NCI-H128 (cell line): ENCODE data around the gene PAQR6.
"Not testable (repeated sequence)": the region's sequence is repeated elsewhere in the genome, so short reads cannot be mapped to it uniquely, and the experiment has no call there.

Experiments used
- DNase-seq: peaks from one replicate; lab custom pipeline; 2025; ENCODE audit not compliant: unreplicated experiment; lab: John Stamatoyannopoulos, UW

Gene PAQR6

DNA sequence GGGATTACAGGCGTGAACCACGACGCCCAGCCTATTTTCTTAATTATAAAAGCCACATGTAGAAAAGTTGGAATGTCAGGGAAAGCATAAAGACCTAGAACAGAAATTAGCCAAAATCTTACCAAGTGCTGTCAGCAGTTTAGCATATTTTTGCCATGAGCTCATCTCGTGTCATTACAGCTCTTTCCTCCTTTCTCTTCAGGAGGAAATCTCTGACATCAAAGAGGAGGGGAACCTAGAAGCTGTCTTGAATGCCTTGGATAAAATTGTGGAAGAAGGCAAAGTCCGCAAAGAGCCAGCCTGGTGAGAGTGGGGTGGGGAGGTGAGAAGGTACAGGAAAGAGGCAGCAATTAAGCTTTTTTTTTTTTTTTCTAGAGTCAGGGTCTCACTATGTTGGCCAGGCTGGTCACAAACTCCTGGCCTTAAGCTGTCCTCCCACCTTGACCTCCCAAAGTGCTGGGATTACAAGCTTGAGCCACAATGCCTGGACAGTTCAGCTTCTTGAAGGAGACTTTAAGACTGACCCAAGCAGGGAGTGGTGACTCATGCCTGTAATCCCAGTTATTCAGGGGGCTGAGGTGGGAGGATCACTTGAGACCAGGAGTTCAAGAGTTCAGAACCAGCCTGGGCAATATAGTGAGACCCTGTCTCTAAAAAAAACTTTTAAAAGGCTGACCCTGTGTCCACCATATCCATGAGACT, 14.3 kb downstream of the PAQR6 start:
- DNase-seq = no peak

DNA sequence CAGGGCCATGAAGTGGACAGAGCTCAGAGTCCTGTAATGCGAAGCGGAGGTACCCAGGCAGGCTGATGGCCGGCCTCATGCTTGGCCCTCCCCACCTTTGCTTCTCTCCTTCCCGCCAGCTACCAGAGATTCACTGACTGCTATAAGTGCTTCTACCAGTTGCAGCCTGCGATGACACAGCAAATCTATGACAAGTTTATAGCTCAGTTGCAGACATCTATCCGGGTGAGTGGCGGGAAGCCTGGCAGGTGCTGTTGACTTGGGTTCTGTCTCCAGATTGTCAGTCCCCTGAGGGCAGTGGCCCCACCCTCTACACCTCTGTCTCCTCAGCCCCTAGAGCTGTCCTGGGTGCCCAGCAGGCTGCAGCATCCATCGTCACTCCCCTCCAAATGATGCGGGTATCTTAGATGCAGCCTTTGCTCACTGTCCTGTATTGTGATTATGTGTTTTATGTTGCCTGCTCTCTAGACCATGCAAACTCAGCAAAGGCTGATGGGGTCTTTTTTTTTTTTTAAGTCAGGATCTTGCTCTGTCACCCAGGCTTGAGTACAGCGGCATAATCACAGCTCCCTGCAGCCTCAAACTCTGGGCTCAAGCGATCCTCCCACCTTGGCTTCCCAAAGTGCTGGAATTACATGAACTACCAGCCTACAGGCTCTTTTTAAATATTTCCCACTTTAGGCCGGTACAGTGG, 15.5 kb downstream of the PAQR6 start:
- no peak for DNase-seq

DNA sequence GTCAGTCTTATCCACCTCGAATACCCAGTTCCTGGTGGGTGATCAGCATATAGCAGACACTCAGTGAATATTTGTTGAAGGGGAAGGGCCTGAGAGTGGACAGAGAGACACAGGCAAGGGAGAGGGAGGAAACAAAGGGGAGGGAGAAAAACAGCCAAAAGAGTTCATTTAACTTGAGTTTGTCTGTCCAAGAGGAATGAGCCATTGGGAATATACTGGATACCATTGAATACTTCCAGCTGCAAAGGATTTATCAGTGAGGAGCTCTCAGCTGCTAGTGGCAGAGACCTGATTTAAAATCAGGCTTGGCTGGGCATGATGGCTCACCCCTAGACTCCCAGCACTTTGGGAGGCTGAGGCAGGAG, 17.4 kb downstream of the PAQR6 start:
- DNase-seq = no peak

DNA sequence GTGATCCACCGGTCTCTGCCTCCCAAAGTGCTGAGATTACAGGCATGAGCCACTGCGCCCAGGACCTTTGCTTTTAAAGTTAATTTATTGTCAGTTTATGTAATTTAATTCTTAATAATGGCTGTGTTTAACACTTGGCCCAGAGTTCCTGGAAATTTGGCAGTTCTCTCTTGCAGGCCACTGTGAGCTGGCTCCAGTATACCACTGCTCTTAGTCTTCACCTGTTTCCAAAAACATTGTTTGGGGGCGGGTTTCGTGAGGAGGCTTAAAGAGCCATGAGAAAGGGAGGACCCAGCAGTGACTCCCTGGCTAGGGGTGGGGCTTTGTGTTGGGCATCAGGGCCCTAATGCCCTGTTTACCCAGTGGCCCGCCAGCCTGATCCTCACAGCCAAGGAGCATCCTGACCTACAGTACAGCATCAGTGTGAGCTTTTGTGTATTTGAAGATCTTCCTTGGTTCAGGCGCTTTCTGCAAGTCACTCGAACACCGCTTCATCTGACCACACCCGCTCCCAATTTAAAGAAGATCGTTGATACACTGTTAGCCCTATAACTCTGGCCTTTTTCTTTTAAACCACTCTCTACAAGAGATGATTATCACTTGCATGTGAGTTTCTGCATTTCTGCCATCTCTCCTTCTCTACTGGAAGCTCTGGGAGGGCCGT, 17.9 kb downstream of the PAQR6 start:
- no peak for DNase-seq

DNA sequence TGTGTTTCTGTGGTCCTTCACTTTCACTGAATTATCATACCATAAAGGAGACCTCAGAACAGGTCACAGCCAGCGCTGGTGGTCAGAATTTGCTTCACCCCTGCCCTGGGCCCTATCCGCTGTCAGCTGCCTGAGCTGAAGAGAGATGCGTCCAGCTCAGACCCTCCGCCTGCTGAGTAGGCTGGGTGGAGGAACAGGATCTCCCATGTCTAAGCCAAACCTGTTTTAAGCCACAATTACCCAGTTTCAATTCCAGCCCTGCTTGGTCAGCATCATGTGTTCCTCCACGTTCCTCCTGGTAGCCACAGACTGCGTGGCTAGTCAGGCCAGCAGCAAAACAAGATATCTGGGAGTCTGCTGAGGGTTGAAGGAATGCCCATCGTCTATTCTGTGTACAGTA, 19.4 kb downstream of the PAQR6 start:
- no peak for DNase-seq

DNA sequence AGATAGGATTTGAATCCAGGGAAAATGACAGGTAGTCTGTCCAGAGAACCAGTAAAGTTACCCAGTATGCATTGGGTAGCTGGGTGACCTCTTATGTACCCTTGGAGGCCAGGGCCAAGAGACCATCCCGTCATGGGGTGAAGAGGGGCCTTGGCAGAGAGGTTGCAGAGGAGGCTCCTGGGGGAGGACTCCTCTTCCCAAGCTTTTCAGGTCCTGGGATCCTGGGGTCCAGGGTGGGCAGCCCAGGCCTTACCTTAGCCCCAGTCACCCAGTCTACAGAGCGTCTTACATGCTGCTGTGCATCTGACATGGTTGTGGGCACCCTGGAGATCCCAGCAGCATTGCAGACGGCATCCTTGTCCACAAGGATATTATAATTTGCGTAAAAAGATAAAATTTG, 21.1 kb downstream of the PAQR6 start:
- no peak for DNase-seq

DNA sequence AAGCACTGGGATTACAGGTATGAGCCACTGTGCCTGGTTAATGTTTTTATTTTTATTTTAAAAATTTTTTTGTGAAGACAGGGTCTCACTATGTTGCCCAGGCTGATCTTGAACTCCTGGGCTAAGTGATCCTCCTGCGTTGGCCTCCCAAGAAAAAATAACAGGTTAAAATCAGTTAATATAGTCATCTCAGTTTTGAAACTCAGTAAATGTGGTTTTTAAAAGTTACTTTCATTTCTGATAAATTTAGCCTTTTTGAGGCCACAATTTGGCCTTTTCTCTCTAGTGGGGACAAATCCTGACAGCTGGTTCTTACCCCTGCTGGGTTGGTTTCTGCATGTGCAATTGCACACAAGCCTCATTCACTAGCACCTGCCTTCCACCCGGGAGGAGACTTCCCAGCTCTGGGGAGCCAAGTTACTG, 21.7 kb downstream of the PAQR6 start:
- DNase-seq = no peak

DNA sequence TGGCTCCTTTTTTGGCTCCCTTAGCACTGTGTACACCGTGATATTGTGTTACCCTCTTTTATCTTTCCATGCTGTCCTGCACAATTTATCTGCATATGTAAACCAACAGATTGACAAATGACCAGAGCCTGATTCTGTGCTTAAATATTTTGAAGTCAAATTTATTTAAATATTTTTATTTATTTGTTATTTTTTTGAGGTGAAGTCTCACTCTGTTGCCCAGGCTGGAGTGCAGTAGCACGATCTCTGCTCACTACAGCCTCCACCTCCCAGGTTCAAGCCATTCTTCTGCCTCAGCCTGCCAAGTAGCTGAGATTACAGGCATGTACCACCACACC, 22.2 kb downstream of the PAQR6 start:
- no peak for DNase-seq

DNA sequence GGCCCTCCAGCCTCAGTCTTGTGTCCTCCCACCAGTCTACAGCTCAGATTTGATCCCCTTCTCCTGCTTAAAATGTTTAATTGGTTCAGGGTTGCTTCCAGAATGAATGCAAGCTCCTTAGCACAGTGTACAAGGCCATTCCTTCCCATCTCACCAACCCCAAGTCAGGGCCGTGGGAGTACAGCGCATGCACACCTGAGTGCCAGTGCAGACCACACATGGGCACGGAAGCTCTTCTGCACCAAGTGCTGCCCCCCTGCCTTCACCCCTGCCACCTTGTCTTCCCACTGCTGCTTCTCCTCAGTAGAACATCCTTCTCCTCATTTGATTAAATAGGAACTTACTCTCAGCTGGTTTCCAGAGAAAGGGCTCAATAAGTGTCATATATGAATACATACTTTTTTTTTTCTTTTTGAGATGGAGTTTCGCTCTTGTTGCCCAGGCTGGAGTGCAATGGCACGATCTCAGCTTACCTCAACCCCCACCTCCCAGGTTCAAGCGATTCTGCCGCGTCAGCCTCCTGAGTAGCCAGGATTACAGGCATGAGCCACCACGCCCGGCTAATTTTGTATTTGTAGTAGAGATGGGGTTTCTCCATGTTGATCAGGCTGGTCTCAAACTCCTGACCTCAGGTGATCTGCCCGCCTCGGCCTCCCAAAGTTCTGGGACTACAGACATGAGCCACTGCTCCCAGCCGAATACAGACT, 25.7 kb downstream of the PAQR6 start:
- DNase-seq = no peak

DNA sequence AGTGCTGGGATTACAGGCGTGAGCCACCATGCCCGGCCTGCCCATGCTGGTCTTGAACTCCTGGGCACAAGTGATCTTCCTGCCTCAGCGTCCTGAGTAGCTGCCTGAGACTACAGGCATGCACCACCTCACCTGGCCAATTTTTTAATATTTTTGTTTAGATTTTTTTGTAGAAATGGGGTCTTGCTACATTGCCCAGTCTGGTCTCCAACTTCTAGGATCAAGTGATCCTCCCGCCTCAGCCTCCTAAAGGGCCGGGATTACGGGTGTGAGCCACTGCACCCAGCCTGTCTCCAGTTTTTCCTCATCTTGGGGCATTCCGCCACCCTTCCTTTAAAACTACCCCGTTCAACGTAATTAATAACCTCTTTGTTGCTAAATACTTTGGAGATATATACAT, 27.6 kb downstream of the PAQR6 start:
- no peak for DNase-seq

DNA sequence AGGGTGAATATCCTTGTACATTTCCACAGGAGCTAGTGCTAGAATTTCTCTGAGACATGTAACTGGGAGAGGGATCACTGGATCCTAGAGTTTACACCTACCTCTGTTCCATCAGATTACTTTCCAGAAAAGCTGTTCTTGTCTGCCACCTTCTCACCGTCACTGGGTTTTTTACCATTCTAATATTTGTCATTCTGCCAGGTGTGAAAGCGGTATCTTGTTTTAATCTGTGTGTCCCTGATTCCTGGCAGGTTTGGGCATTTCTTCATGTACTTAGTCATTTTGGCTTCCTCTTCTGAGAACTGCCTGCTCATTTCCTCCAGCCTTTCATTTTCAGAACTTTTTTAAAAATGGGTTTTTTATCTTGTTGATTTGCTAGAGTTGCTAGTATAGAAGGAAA, 30.0 kb downstream of the PAQR6 start:
- no peak for DNase-seq

DNA sequence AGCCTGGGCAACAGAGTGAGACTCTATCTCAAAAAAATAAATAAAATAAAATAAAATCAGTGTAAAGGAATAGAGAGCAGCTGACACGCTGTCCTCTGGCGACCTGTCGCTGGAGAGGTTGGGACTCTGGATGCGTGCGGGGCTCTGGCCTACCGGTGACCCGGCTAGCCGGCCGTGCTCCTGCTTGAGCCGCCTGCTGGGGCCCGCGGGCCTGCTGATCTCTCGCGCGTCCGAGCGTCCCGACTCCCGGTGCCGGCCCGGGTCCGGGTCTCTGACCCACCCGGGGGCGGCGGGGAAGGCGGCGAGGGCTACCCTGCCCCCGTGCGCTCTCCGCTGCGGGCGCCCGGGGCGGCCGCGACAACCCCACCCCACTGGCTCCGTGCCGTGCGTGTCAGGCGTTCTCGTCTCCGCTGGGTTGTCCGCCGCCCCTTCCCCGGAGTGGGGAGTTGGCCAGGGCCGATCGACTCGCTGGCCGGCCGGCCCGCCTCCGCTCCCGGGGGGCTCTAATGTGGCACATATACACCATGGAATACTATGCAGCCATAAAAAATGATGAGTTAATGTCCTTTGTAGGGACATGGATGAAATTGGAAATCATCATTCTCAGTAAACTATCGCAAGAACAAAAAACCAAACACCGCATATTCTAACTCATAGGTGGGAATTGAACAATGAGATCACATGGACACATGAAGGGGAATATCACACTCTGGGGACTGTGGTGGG, 31.3 kb downstream of the PAQR6 start:
- DNase-seq = not testable (repeated sequence)

DNA sequence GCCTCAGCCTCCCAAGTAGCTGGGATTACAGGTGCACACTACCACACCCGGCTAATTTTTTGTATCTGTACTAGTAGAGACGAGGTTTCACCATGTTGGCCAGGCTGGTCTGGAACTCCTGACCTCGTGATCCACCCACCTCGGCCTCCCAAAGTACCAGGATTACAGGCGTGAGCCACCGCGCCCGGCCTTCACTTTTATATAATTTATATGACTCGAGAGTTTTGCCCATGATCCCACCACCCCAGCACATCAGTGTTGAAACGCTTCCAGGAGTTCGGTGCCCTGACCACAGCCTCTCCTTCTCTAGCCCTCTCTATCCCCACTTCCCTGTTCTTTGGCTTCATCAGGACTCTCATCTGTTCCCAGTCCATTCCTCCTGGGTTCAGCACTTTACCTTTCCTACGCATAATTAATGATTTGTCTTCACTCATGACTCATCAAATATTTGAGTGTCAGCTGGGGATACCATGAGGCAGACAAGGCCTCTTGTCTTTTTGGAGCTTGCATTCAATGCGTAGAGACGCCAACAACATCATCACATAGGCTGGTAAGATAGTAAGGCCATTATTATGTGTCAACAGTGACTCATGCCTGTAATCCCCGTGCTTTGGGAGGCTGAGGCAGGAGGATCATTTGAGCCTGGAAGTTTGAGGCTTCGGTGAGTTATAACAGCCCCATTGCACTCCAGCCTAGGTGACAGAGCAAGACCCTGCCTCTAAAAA, 33.7 kb downstream of the PAQR6 start:
- DNase-seq = no peak

DNA sequence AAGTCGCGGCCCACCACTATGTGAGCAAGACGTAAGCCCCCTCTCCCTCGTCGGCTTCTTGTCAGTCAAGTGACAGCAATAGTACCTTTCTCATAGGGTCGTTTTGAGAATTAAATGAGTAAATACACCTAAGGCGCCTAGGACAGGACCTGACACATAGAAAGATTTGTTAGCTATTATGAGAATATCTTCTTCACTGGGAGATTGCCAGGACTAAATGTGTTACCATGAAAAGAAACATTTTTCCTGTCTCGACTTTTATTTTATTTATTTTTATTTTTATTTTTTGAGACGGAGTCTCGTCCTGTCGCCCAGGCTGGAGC, 34.3 kb downstream of the PAQR6 start:
- no peak for DNase-seq

DNA sequence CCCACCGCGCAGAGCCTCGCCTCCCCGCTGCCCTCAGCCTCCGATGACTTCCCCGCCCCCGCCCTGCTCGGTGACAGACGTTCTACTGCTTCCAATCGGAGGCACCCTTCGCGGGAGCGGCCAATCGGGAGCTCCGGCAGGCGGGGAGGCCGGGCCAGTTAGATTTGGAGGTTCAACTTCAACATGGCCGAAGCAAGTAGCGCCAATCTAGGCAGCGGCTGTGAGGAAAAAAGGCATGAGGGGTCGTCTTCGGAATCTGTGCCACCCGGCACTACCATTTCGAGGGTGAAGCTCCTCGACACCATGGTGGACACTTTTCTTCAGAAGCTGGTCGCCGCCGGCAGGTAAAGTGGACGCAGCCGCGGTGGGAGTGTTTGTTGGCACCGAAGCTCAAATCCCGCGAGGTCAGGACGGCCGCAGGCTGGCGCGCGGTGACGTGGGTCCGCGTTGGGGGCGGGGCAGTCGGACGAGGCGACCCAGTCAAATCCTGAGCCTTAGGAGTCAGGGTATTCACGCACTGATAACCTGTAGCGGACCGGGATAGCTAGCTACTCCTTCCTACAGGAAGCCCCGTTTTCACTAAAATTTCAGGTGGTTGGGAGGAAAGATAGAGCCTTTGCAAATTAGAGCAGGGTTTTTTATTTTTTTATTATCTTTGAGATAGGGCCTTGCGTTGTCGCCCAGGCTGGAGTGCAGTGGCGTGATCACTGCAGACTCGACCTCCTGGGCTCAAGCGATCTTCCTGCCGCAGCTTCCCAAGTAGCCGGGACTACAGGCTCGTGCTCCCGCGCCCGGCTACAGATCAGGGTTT, 34.8 kb downstream of the PAQR6 start, which contains the start of gene PMF1:
PMF1 (plus strand) TSS at position 175 of the 811 bp plus-strand sequence; CDS start at position 184, 9 bp downstream.
- peak; percentile 96 for DNase-seq

DNA sequence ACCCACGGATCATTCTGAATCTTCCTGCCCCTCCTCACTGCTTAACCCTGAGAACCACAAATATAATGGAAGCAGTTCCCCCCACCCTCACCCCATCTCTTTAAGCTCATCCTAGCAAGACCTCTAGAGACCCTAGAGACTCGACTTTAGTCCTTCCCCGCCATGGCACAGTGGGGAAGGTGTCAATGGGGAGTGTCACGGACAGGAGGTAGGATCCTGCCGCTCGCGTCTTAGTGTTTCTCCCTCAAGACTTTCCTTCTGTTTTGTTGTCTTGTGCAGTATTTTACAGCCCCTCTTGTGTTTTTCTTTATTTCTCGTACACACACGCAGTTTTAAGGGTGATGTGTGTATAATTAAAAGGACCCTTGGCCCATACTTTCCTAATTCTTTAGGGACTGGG, 35.7 kb downstream of the PAQR6 start:
- DNase-seq = no peak

DNA sequence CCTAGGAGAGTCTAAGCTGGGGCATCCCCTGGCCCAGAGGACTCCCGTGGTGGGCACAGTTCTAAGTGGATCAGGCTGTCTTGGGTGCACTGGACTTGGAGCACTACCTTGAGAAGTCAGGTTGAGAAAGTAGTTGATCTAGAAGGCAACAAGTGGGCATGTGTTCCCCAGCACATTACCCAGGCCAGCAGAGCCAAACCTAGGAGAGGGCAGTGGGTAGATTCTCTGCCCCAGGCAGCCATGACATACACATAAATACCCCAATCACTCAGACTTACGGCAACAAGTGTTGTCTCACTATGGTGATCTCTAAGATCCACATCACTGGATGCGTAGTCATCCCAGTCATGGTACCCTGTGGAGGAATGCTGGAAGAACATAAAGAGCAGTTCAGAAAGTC, 36.6 kb downstream of the PAQR6 start:
- DNase-seq = no peak

DNA sequence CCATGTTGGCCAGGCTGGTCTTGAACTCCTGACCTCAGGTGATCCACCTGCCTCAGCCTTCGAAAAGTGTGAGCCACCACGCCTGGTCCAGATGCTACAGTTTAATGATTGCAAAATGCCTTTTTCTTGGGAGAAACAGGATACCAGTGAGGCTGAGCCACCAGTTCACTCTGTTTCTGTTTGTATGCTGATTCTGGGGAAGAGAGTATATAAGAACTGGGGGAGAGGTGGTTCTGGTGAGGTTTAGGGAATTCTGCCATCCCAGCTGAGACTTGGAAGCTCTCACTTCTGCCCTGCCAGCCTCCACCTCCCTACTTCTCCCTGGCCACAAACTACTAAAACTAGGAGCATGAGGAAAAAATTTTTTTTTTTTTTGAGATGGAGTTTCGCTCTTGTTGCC, 43.2 kb downstream of the PAQR6 start:
- no peak for DNase-seq

DNA sequence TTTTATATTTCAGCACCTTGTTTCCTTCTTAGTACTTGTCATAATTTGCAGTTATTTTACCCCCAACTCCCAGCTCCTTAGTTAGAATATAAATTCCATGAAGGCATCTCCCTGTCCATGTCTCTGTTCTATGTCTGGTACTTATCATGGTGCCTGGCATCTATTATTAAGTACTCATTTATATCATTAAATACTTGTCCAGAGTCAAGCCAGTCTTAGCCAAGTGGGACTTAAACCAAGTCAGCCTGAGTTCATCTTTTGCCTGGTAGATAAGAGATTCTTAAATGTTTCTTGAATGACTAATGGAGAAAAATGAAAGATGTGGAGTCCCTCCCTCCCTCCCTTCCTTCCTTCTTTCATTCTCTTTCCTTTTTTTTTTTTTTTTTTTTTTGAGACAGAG, 44.5 kb downstream of the PAQR6 start:
- DNase-seq = no peak

DNA sequence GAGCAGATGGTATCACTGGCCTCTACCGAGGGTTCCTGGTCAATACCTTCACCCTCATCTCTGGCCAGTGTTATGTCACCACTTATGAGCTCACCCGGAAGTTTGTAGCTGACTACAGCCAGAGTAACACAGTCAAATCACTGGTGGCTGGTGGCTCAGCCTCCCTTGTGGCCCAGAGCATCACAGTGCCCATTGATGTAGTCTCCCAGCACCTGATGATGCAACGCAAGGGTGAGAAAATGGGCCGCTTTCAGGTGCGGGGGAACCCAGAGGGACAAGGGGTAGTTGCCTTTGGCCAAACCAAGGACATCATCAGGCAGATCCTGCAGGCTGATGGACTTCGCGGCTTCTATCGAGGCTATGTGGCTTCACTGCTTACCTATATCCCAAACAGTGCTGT, 47.8 kb downstream of the PAQR6 start:
- no peak for DNase-seq
